Endothelial cell of umbilical vein (primary cell): ENCODE data around the gene RAB36. TPM values are rescaled to one million over a fixed set of nuclear protein-coding genes. Genes with fewer than 3 reads are reported as not detected.

Experiments used
- BruUV-seq: library from RNA; stranded (reverse); fragments of 400-500 nt; replicated peaks from 2 replicates; lab custom pipeline; 2021; lab: Mats Ljungman, UMichigan
- CTCF ChIA-PET: fragments of 300-600, 350-600 bp; sonication (Branson Sonifier 250); formaldehyde crosslinking; loops from one replicate; lab custom pipeline; 2021; ENCODE audit warnings: antibody characterized with exemption, inconsistent platforms; lab: Charles Lee
- POLR2A ChIA-PET: fragments of 300-600, 350-600 bp; sonication (Branson Sonifier 250); formaldehyde crosslinking; loops from one replicate; lab custom pipeline; 2021; ENCODE audit warnings: antibody characterized with exemption, inconsistent platforms; lab: Charles Lee
- DNase-seq: peaks from one replicate; pipeline ENCODE4 v3.0.0-alpha.2; 2011; ENCODE audit warnings: low read depth, low spot score
- FAIRE-seq: peaks from 2 replicates; lab custom pipeline; 2011; peaks lifted over from hg19 to GRCh38; lab: Jason Lieb, UNC
- H2AFZ ChIP-seq: 2 replicates; pipeline ENCODE4 v1.6.0; 2012; ENCODE audit warnings: low read depth, low read length, control low read depth, inconsistent platforms
- H3K27ac ChIP-seq: 2 replicates; pipeline ENCODE4 v1.5.1; 2011; ENCODE audit warnings: low read depth, mild to moderate bottlenecking, control low read depth, low read length, moderate library complexity; ENCODE audit not compliant: insufficient read depth
- H3K27me3 ChIP-seq, 2 experiments: 2 replicates each; pipeline versions ENCODE4 v1.6.0 to v1.6.1; 2011; ENCODE audit warnings: low read length in 2 of 2, mixed read lengths in 1 of 2; ENCODE audit not compliant: control insufficient read depth in 2 of 2, insufficient read depth in 2 of 2
- H3K36me3 ChIP-seq, 2 experiments: 2 replicates in 1 of 2; 3 replicates in 1 of 2; pipeline ENCODE4 v1.5.1; 2011; ENCODE audit warnings: low read length in 2 of 2, mild to moderate bottlenecking in 1 of 2, moderate library complexity in 1 of 2; ENCODE audit not compliant: control insufficient read depth in 2 of 2, insufficient read depth in 2 of 2; ENCODE audit errors: extremely low read depth in 1 of 2
- H3K4me1 ChIP-seq: 3 replicates; pipeline ENCODE4 v1.5.1; 2011; ENCODE audit warnings: mild to moderate bottlenecking, low read length; ENCODE audit not compliant: control insufficient read depth, insufficient read depth; ENCODE audit errors: extremely low read depth
- H3K4me2 ChIP-seq: 2 replicates; pipeline ENCODE4 v1.6.1; 2011; ENCODE audit warnings: low read length, control low read depth, mixed read lengths; ENCODE audit not compliant: insufficient read depth
- H3K4me3 ChIP-seq, 3 experiments: fragments of 200-600 bp in 1 of 3; sonication (generic), shearing (Covaris generic) in 1 of 3; replicated peaks in 1 of 3; 2 replicates each; pipeline ENCODE4 v1.5.1; 2011 to 2016; ENCODE audit warnings: control low read depth in 3 of 3, low read length in 3 of 3, mild to moderate bottlenecking in 2 of 3, inconsistent platforms in 1 of 3, low read depth in 1 of 3, moderate library complexity in 1 of 3; ENCODE audit not compliant: insufficient read depth in 1 of 3
- H3K79me2 ChIP-seq: 2 replicates; pipeline ENCODE4 v1.6.0; 2012; ENCODE audit warnings: low read length, inconsistent platforms; ENCODE audit not compliant: control insufficient read depth, insufficient read depth
- H3K9ac ChIP-seq: replicated peaks from 2 replicates; pipeline ENCODE3; 2011; ENCODE audit warnings: low read length, control low read depth; ENCODE audit not compliant: insufficient read depth; ENCODE audit errors: extremely low read depth
- H3K9me1 ChIP-seq: replicated peaks from 3 replicates; pipeline ENCODE4 v1.6.0; 2011; ENCODE audit warnings: mild to moderate bottlenecking, low read length; ENCODE audit not compliant: control insufficient read depth, insufficient read depth; ENCODE audit errors: extremely low read depth
- H3K9me3 ChIP-seq: replicated peaks from 2 replicates; pipeline ENCODE4 v1.5.1; 2012; ENCODE audit warnings: low read length, inconsistent platforms; ENCODE audit not compliant: control insufficient read depth, insufficient read depth
- H4K20me1 ChIP-seq: replicated peaks from 2 replicates; pipeline ENCODE3; 2011; ENCODE audit warnings: mild to moderate bottlenecking, low read length; ENCODE audit not compliant: control insufficient read depth, insufficient read depth; ENCODE audit errors: extremely low read depth
- EZH2 ChIP-seq: IDR thresholded peaks from 2 replicates; pipeline ENCODE4 v1.6.1; 2012; ENCODE audit warnings: borderline replicate concordance, low read depth, mild to moderate bottlenecking, moderate library complexity, low read length, inconsistent platforms; ENCODE audit not compliant: severe bottlenecking
- FOS ChIP-seq: IDR thresholded peaks from 2 replicates; pipeline ENCODE4 v1.6.1; 2011; ENCODE audit warnings: mild to moderate bottlenecking, low read length, moderate library complexity, borderline replicate concordance; ENCODE audit not compliant: insufficient read depth
- GATA2 ChIP-seq: IDR thresholded peaks from 2 replicates; pipeline ENCODE4 v1.7.0; 2011; ENCODE audit warnings: low read depth, mild to moderate bottlenecking, moderate library complexity, mixed read lengths, low read length; ENCODE audit not compliant: insufficient read length, insufficient read depth
- JUN ChIP-seq: IDR thresholded peaks from 2 replicates; pipeline ENCODE4 v1.6.1; 2011; ENCODE audit warnings: borderline replicate concordance, low read depth; ENCODE audit not compliant: insufficient read length, insufficient read depth
- MAX ChIP-seq: IDR thresholded peaks from 2 replicates; pipeline ENCODE4 v1.6.1; 2011; ENCODE audit not compliant: insufficient read depth, insufficient read length
- MYC ChIP-seq: IDR thresholded peaks from one replicate; pipeline ENCODE4 v1.6.1; 2011; ENCODE audit warnings: mild to moderate bottlenecking, low read depth, low read length
- POLR2A ChIP-seq: IDR thresholded peaks from 2 replicates; pipeline ENCODE4 v1.6.1; 2012; ENCODE audit warnings: low read depth, mild to moderate bottlenecking, control low read depth, low read length
- POLR2AphosphoS5 ChIP-seq: IDR thresholded peaks from 2 replicates; pipeline ENCODE4 v1.6.1; 2012; ENCODE audit warnings: low read depth, mild to moderate bottlenecking, control low read depth, low read length, moderate library complexity; ENCODE audit not compliant: insufficient read depth
- dilution Hi-C: fragments of 300-500 bp; cut with MboI; formaldehyde crosslinking; loops from one replicate; pipeline ENCODE4 v1.15.0; 2019; ENCODE audit warnings: low sequenced_read_pairs; ENCODE audit not compliant: extremely low pct_ligation_motif_present
- intact Hi-C: fragments of 100-400 bp; cut with micrococcal nuclease; formaldehyde crosslinking; loops from one replicate; pipeline ENCODE4 v1.10.0; 2022
- polyA plus RNA-seq, 4 experiments: library from polyadenylated mRNA; depleted of rRNA in 3 of 4; stranded (reverse) in 3 of 4; unstranded in 1 of 4; fragments of >200 nt; gene quantifications; 2 replicates each; pipeline versions ENCODE4 v1.2.1 to v1.2.3, GENCODE V29; 2011 to 2012; ENCODE audit warnings: missing spikeins in 1 of 4
- total RNA-seq: library from RNA; stranded (reverse); gene quantifications from 2 replicates; pipeline ENCODE4 v1.2.3, GENCODE V29; 2021
- TF ChIP-seq, protein P1 (sequence below), 2 donors: IDR thresholded peaks; 1 replicate in 1 of 2; 2 replicates in 1 of 2; pipeline ENCODE4 v1.5.1; 2011; ENCODE audit warnings: low read length in 2 of 2, mild to moderate bottlenecking in 2 of 2, moderate library complexity in 2 of 2, control low read depth in 1 of 2, inconsistent platforms in 1 of 2, low read depth in 1 of 2; ENCODE audit not compliant: insufficient read depth in 1 of 2; ENCODE audit errors: extremely low read depth in 1 of 2

The RAB36 gene
- total and polyA plus RNA-seq, 2 donors (not counting 3 experiments of a cell fraction or from before 2014, with no cell fraction given) = 2.7 to 3.1 TPM

DNA sequence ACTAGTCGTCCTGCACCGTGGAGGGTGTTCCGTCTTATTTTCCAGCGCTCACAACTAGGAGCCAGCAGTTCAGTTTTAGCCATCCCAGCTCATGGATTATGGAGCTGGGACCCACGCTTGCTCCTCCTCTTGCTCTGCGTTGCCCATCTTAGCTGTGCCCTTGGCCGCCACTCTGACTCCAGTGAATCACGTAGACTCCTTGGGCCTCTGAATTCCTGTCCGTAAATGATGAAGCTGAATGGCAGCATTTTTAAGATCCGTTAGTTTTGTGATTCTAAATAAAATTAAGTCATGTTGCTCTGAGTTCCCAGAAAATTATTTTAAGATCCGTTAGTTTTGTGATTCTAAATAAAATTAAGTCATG lies 58.8 kb downstream of the RAB36 start:
- BruUV-seq = no TSS peak
- dilution Hi-C loops = no loop called here
- H3K36me3 ChIP-seq = peaks cover 9 to 19% of the 10 kb centered on the region in 2 experiments
- TF ChIP-seq POLR2AphosphoS5 = no peak
- no peak for TF ChIP-seq MAX
- TF ChIP-seq GATA2 = no peak
- no peak for TF ChIP-seq POLR2A
- no peak for TF ChIP-seq JUN
- TF ChIP-seq EZH2 = no peak
- TF ChIP-seq FOS = no peak
- TF ChIP-seq, protein P1, sequence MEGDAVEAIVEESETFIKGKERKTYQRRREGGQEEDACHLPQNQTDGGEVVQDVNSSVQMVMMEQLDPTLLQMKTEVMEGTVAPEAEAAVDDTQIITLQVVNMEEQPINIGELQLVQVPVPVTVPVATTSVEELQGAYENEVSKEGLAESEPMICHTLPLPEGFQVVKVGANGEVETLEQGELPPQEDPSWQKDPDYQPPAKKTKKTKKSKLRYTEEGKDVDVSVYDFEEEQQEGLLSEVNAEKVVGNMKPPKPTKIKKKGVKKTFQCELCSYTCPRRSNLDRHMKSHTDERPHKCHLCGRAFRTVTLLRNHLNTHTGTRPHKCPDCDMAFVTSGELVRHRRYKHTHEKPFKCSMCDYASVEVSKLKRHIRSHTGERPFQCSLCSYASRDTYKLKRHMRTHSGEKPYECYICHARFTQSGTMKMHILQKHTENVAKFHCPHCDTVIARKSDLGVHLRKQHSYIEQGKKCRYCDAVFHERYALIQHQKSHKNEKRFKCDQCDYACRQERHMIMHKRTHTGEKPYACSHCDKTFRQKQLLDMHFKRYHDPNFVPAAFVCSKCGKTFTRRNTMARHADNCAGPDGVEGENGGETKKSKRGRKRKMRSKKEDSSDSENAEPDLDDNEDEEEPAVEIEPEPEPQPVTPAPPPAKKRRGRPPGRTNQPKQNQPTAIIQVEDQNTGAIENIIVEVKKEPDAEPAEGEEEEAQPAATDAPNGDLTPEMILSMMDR (IDR thresholded peaks at IDR 0.05; ENCODE audit: extremely low read depth in 1 of 2, insufficient read depth in 1 of 2, low read depth in 1 of 2, low read length in 2 of 2) = no peak
- no peak for TF ChIP-seq MYC
- peaks cover 18% of the 10 kb centered on the region for H3K4me1 ChIP-seq
- peaks cover 3% of the 10 kb centered on the region for H4K20me1 ChIP-seq
- no peak for FAIRE-seq
- intact Hi-C loops = no loop called here
- no peak overlapping the region for H2AFZ ChIP-seq
- no peaks in the 10 kb centered on the region for H3K27me3 ChIP-seq
- no peak overlapping the region for H3K9ac ChIP-seq
- no peaks in the 10 kb centered on the region for H3K9me1 ChIP-seq
- H3K27ac ChIP-seq = no peak overlapping the region
- no peaks in the 10 kb centered on the region for H3K9me3 ChIP-seq
- H3K4me3 ChIP-seq = no peak overlapping the region
- CTCF ChIA-PET = no interaction called here
- POLR2A ChIA-PET = no interaction called here
- H3K4me2 ChIP-seq = no peak overlapping the region
- peaks cover 97% of the 10 kb centered on the region for H3K79me2 ChIP-seq
- no peak for DNase-seq
